Measurements from ENCODE around the gene SATB2.

GRCh38 chr2:199336546-199336945 lies 121.2 kb downstream of the SATB2 start:
- TF ChIP-seq CREB1 (CRISPR knock-in tag; IDR thresholded peaks at IDR 0.05; ENCODE audit: low read depth) (no peak), EZH2 (IDR thresholded peaks at IDR 0.05; ENCODE audit: low read depth, unreplicated experiment) (no peak), POLR2AphosphoS5 (IDR thresholded peaks at IDR 0.05; ENCODE audit: low read depth) (no peak), CTCF (conservative IDR thresholded peaks at IDR 0.05; ENCODE audit: low read depth in 2 of 2) (no peak), REST (IDR thresholded peaks at IDR 0.05; ENCODE audit: unreplicated experiment) (no peak), ZNF462 (CRISPR knock-in tag; IDR thresholded peaks at IDR 0.05) (no peak), EZH2phosphoT487 (IDR thresholded peaks at IDR 0.05; ENCODE audit: unreplicated experiment) (no peak), JUNB (IDR thresholded peaks at IDR 0.05; ENCODE audit: unreplicated experiment) (no peak), STAT1 (IDR thresholded peaks at IDR 0.05; ENCODE audit: unreplicated experiment) (no peak), ETS1 (IDR thresholded peaks at IDR 0.05) (no peak)
